HepG2 (cell line): Measurements from ENCODE around the gene ALDH16A1. TPM values are rescaled to one million over a fixed set of nuclear protein-coding genes. Genes with fewer than 3 reads are reported as not detected.

Source experiments
- ATAC-seq: fragments of 200-7000 bp; cut with Tn5 transposase; 3 replicates; pipeline ENCODE4 v1.9.1; 2020; ENCODE audit warnings: mild to moderate bottlenecking, moderate library complexity
- BruUV-seq: library from RNA; stranded (reverse); fragments of 400-500 nt; replicated peaks from 2 replicates; lab custom pipeline; 2021; lab: Mats Ljungman, UMichigan
- CTCF ChIA-PET: fragments of 300-600 bp; formaldehyde crosslinking; extraction: SDS; loops from one replicate; lab custom pipeline; 2021; ENCODE audit warnings: low total read pairs, inconsistent platforms, low intra/inter-chr PET ratio; lab: Yijun Ruan, JAX
- POLR2A ChIA-PET: fragments of 350-600 bp; sonication (Branson Sonifier 250); formaldehyde crosslinking; loops from one replicate; lab custom pipeline; 2020; ENCODE audit warnings: antibody characterized with exemption, inconsistent platforms; lab: Yijun Ruan, JAX
- DNase-seq: peaks from one replicate; pipeline ENCODE4 v3.0.0-alpha.2; 2015; ENCODE audit warnings: low spot score
- FAIRE-seq: peaks from 3 replicates; lab custom pipeline; 2011; peaks lifted over from hg19 to GRCh38; lab: Jason Lieb, UNC
- H2AFZ ChIP-seq: one replicate; pipeline ENCODE4 v1.6.1; 2011; ENCODE audit warnings: low read length, inconsistent platforms
- H3K27ac ChIP-seq: fragments of 300-600 bp; 3 replicates; pipeline ENCODE4 v1.8.0; 2011; ENCODE audit warnings: mixed run types, mild to moderate bottlenecking, mixed read lengths, low read length, inconsistent platforms; ENCODE audit not compliant: insufficient read depth; ENCODE audit errors: extremely low read length
- H3K27me3 ChIP-seq, 2 experiments: fragments of 200-600 bp in 1 of 2; 2 replicates in 1 of 2; 3 replicates in 1 of 2; pipeline versions ENCODE4 v1.6.0 to v1.8.0; 2011; ENCODE audit warnings: low read length in 2 of 2, mild to moderate bottlenecking in 2 of 2, moderate library complexity in 2 of 2, inconsistent platforms in 1 of 2; ENCODE audit not compliant: insufficient read depth in 2 of 2, control insufficient read depth in 1 of 2
- H3K36me3 ChIP-seq, 2 experiments: fragments of 200-600 bp in 1 of 2; replicated peaks in 1 of 2; 2 replicates in 1 of 2; 3 replicates in 1 of 2; pipeline versions ENCODE4 v1.5.1 to v1.8.0; 2011; ENCODE audit warnings: low read length in 2 of 2, inconsistent platforms in 1 of 2; ENCODE audit not compliant: insufficient read depth in 2 of 2, control insufficient read depth in 1 of 2
- H3K4me1 ChIP-seq: 2 replicates; pipeline ENCODE4 v1.5.1; 2012; ENCODE audit warnings: low read length, inconsistent platforms; ENCODE audit not compliant: insufficient read depth
- H3K4me2 ChIP-seq: 2 replicates; pipeline ENCODE4 v1.6.0; 2011; ENCODE audit warnings: low read depth, low read length, inconsistent platforms
- H3K4me3 ChIP-seq, 3 experiments: fragments of 200-600 bp in 1 of 3; sonication (generic), shearing (Covaris generic) in 1 of 3; replicated peaks in 1 of 3; 2 replicates each; pipeline ENCODE4 v1.5.1; 2011 to 2016; ENCODE audit warnings: low read length in 3 of 3, inconsistent platforms in 2 of 3, low read depth in 2 of 3, mild to moderate bottlenecking in 2 of 3, control low read depth in 1 of 3, mixed read lengths in 1 of 3; ENCODE audit not compliant: insufficient read depth in 1 of 3
- H3K79me2 ChIP-seq: one replicate; pipeline ENCODE4 v1.6.1; 2011; ENCODE audit warnings: low read length, inconsistent platforms; ENCODE audit not compliant: insufficient read depth
- H3K9ac ChIP-seq: 2 replicates; pipeline ENCODE4 v1.6.0; 2011; ENCODE audit warnings: mild to moderate bottlenecking, low read depth, low read length, inconsistent platforms; ENCODE audit not compliant: insufficient read depth
- H3K9me3 ChIP-seq: 2 replicates; pipeline ENCODE4 v1.5.1; 2012; ENCODE audit warnings: mild to moderate bottlenecking, low read length
- H4K20me1 ChIP-seq: 2 replicates; pipeline ENCODE4 v1.6.0; 2011; ENCODE audit warnings: inconsistent platforms, mild to moderate bottlenecking, low read length, moderate library complexity; ENCODE audit not compliant: insufficient read depth
- ARNT2 ChIP-seq: sonication (generic); formaldehyde crosslinking; IDR thresholded peaks from 2 replicates; pipeline ENCODE4 v1.8.0; 2022; ENCODE audit warnings: mild to moderate bottlenecking, low read depth, missing genetic modification reagents, moderate library complexity
- BRD4 ChIP-seq: sonication (generic); formaldehyde crosslinking; IDR thresholded peaks from 2 replicates; pipeline ENCODE4 v1.4.0; 2020; ENCODE audit warnings: missing genetic modification reagents
- CBFB ChIP-seq: sonication (generic); formaldehyde crosslinking; IDR thresholded peaks from 2 replicates; pipeline ENCODE4 v1.4.0; 2020; ENCODE audit warnings: missing genetic modification reagents
- ELF4 ChIP-seq: sonication (generic); formaldehyde crosslinking; IDR thresholded peaks from 2 replicates; pipeline ENCODE4 v1.5.0; 2020; ENCODE audit warnings: missing genetic modification reagents, mild to moderate bottlenecking, moderate library complexity, borderline replicate concordance
- HOXD1 ChIP-seq: sonication (generic); formaldehyde crosslinking; IDR thresholded peaks from 2 replicates; pipeline ENCODE4 v1.5.0; 2020; ENCODE audit warnings: missing genetic modification reagents
- KDM2A ChIP-seq: sonication (generic); formaldehyde crosslinking; IDR thresholded peaks from 2 replicates; pipeline ENCODE4 v1.4.0; 2020; ENCODE audit warnings: low read depth, missing genetic modification reagents, borderline replicate concordance
- MZF1 ChIP-seq: sonication (generic); formaldehyde crosslinking; IDR thresholded peaks from 2 replicates; pipeline ENCODE4 v1.8.1; 2023; ENCODE audit warnings: mild to moderate bottlenecking, missing genetic modification reagents, borderline replicate concordance
- RBM22 ChIP-seq: fragments of 200-400 bp; formaldehyde crosslinking; optimal IDR thresholded peaks from 2 replicates; pipeline ENCODE3; 2017; ENCODE audit warnings: mild to moderate bottlenecking, low read length, moderate library complexity
- SALL2 ChIP-seq: sonication (generic); formaldehyde crosslinking; IDR thresholded peaks from 2 replicates; pipeline ENCODE4 v1.8.1; 2023; ENCODE audit warnings: mild to moderate bottlenecking, missing genetic modification reagents, inconsistent platforms
- SNAPC2 ChIP-seq: sonication (generic); formaldehyde crosslinking; IDR thresholded peaks from 2 replicates; pipeline ENCODE4 v1.8.1; 2022; ENCODE audit warnings: mild to moderate bottlenecking, missing genetic modification reagents
- TBP ChIP-seq: sonication (generic); formaldehyde crosslinking; IDR thresholded peaks from 2 replicates; pipeline ENCODE4 v1.5.0; 2020; ENCODE audit warnings: missing genetic modification reagents
- ZMAT3 ChIP-seq: sonication (generic); formaldehyde crosslinking; conservative IDR thresholded peaks from 2 replicates; pipeline ENCODE4 v1.7.0; 2021; ENCODE audit warnings: missing genetic modification reagents
- WGBS: methylation state at CpG from one replicate; pipeline ENCODE4 v1.1.6; 2017; ENCODE audit warnings: low lambda C conversion rate; 5-methylcytosine and 5-hydroxymethylcytosine counted together
- in situ Hi-C: cut with HindIII; loops from 2 replicates; pipeline ENCODE4 v1.10.0; 2017; ENCODE audit warnings: low pct_unique_long_range_greater_than_20kb; ENCODE audit not compliant: extremely low pct_ligation_motif_present
- intact Hi-C: fragments of 100-400 bp; cut with micrococcal nuclease; formaldehyde crosslinking; loops from one replicate; pipeline ENCODE4 v1.10.0; 2022; ENCODE audit not compliant: unreplicated experiment
- polyA plus RNA-seq, 8 experiments: library from polyadenylated mRNA; depleted of rRNA in 3 of 8; stranded (reverse) in 7 of 8; unstranded in 1 of 8; fragments of >200 nt; fragmentation: Illumina TruSeq in 4 of 8; extraction: Trizol in 4 of 8; gene quantifications; 2 replicates each; pipeline versions ENCODE4 v1.2.1 to v1.2.3, GENCODE V29; 2011 to 2016; ENCODE audit warnings: low read depth in 4 of 8, missing spikeins in 1 of 8, mixed read lengths in 1 of 8; ENCODE audit not compliant: insufficient read depth in 1 of 8
- total RNA-seq, 5 experiments: library from RNA; depleted of rRNA; stranded (reverse); fragments of >200 nt; fragmentation: Illumina TruSeq; extraction: Trizol; gene quantifications; 2 replicates each; pipeline ENCODE4 v1.2.3, GENCODE V29; 2016; ENCODE audit warnings: low read depth in 1 of 5
- TF ChIP-seq, protein P1 (sequence below): sonication (generic); formaldehyde crosslinking; IDR thresholded peaks from 2 replicates; pipeline ENCODE4 v1.5.1; 2020; ENCODE audit warnings: missing genetic modification reagents, mild to moderate bottlenecking, borderline replicate concordance
- TF ChIP-seq, protein P2 (sequence below): sonication (generic); formaldehyde crosslinking; IDR thresholded peaks from 2 replicates; pipeline ENCODE4 v1.8.1; 2023; ENCODE audit warnings: mild to moderate bottlenecking, moderate library complexity, missing genetic modification reagents
- TF ChIP-seq, protein P3 (sequence below): sonication (generic); formaldehyde crosslinking; IDR thresholded peaks from 2 replicates; pipeline ENCODE4 v1.4.0; 2020; ENCODE audit warnings: missing genetic modification reagents
- TF ChIP-seq, protein P4 (sequence below): sonication (generic); formaldehyde crosslinking; IDR thresholded peaks from 2 replicates; pipeline ENCODE4 v1.4.0; 2020; ENCODE audit warnings: missing genetic modification reagents, borderline replicate concordance
- TF ChIP-seq, protein P5 (sequence below): sonication (generic); formaldehyde crosslinking; conservative IDR thresholded peaks from 2 replicates; pipeline ENCODE4 v1.4.0; 2020; ENCODE audit warnings: missing genetic modification reagents

ALDH16A1 gene
- total and polyA plus RNA-seq, 2 of the 13 experiments (the other 11 are each of a cell fraction or from before 2014, with no cell fraction given): 8.4 to 34.9 TPM

DNA sequence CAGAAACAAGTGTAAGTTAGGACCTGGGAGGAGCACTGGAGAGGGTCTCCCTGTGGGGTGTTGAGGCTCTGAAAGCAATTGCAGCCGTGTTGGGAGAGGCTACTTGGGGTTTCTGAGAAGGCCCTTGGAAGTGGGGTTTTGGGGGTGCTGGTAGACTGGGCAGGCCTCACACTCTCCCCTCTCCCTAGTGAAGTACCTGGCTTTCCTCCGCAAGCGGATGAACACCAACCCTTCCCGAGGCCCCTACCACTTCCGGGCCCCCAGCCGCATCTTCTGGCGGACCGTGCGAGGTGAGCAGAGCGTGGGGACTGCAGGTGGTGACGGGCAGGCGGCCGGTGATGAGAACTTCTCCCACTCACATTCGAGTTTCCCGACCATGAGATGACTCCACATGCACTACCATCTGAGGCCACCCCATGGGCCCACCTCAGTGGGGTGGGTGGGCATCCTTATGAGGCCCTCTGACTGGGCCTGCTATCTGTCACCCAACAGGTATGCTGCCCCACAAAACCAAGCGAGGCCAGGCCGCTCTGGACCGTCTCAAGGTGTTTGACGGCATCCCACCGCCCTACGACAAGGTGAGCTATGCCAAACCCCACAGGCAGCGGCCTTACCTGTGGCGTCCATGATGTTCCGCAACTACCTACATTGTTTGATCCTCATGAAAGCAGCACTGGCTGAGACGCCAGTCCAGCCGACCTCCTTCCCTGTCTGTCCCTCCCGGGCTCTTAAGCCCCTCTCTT, 37.4 kb downstream of the ALDH16A1 start:
- in situ Hi-C loops: no loop called here
- Histone ChIP-seq H3K27me3 (peaks cover 0 to 3% of the 10 kb centered on the region in 2 experiments; a peak in 1 of 5 replicates), H3K27ac (peak overlapping the region; percentile 87), H3K79me2 (peaks cover 40% of the 10 kb centered on the region), H3K9ac (peak overlapping the region; percentile 100), H3K4me2 (peak overlapping the region; percentile 90), H4K20me1 (peaks cover 45% of the 10 kb centered on the region), H2AFZ (no peak overlapping the region), H3K4me1 (peaks cover 36% of the 10 kb centered on the region), H3K36me3 (peaks cover 19 to 40% of the 10 kb centered on the region in 2 experiments), H3K9me3 (no peaks in the 10 kb centered on the region), H3K4me3 (peak overlapping the region in 2 of 3 experiments; percentile 93 to 98; a peak in 3 of 6 replicates)
- WGBS: 88% methylated on average over 18 of the region's 27 CpGs
- intact Hi-C loops: no loop called here
- BruUV-seq: no TSS peak
- no peak for ATAC-seq
- FAIRE-seq: no peak
- POLR2A ChIA-PET: interaction anchor here (2.9 kb wide), 1 partner anchor 12 kb away, joined by 14 read pairs; no protein-coding TSS in a partner anchor
- no peak for DNase-seq
- CTCF ChIA-PET: no interaction called here
- TF ChIP-seq SNAPC2 (CRISPR knock-in tag) (no peak), BRD4 (no peak), KDM2A (CRISPR knock-in tag) (no peak), RBM22 (peak; percentile 80), ELF4 (CRISPR knock-in tag) (no peak), TBP (CRISPR knock-in tag) (no peak), HOXD1 (CRISPR knock-in tag) (no peak), CBFB (no peak), ARNT2 (CRISPR knock-in tag) (no peak), ZMAT3 (no peak), MZF1 (CRISPR knock-in tag) (no peak), SALL2 (CRISPR knock-in tag) (no peak)
- TF ChIP-seq, protein P1, sequence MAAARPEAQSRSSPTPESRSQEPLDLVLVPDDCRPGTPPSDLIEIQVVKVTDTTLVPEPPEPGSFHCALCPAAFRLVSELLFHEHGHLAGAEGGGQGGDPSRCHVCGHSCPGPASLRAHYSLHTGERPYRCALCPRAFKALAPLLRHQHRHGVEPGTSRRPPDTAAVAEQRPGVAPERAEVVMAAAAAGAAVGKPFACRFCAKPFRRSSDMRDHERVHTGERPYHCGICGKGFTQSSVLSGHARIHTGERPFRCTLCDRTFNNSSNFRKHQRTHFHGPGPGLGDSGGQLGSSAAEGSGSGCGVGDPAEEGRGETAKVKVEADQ: 0 out of 2 replicates have a peak, but pooled peaks have one; percentile 28
- TF ChIP-seq, protein P2, sequence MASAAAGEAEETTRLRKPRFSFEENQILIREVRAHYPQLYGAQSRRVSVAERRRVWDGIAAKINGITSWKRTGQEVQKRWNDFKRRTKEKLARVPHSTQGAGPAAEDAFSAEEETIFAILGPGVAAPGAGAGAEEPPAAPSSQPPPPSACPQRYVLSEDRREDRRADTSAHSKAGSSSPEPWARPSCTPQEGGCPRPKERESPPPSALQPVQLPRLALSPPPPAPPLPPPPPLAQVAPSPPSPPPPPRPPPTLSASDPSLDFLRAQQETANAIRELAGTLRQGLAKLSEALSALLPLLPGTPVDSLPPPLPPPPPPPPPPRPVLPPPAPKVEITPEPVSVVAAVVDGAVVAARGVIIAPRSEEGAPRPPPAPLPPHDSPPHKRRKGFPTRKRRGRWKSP: no peak
- TF ChIP-seq, protein P3, sequence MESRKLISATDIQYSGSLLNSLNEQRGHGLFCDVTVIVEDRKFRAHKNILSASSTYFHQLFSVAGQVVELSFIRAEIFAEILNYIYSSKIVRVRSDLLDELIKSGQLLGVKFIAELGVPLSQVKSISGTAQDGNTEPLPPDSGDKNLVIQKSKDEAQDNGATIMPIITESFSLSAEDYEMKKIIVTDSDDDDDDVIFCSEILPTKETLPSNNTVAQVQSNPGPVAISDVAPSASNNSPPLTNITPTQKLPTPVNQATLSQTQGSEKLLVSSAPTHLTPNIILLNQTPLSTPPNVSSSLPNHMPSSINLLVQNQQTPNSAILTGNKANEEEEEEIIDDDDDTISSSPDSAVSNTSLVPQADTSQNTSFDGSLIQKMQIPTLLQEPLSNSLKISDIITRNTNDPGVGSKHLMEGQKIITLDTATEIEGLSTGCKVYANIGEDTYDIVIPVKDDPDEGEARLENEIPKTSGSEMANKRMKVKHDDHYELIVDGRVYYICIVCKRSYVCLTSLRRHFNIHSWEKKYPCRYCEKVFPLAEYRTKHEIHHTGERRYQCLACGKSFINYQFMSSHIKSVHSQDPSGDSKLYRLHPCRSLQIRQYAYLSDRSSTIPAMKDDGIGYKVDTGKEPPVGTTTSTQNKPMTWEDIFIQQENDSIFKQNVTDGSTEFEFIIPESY (CRISPR knock-in tag): peak; percentile 12; the same call in 1 of the 2 replicates
- TF ChIP-seq, protein P4, sequence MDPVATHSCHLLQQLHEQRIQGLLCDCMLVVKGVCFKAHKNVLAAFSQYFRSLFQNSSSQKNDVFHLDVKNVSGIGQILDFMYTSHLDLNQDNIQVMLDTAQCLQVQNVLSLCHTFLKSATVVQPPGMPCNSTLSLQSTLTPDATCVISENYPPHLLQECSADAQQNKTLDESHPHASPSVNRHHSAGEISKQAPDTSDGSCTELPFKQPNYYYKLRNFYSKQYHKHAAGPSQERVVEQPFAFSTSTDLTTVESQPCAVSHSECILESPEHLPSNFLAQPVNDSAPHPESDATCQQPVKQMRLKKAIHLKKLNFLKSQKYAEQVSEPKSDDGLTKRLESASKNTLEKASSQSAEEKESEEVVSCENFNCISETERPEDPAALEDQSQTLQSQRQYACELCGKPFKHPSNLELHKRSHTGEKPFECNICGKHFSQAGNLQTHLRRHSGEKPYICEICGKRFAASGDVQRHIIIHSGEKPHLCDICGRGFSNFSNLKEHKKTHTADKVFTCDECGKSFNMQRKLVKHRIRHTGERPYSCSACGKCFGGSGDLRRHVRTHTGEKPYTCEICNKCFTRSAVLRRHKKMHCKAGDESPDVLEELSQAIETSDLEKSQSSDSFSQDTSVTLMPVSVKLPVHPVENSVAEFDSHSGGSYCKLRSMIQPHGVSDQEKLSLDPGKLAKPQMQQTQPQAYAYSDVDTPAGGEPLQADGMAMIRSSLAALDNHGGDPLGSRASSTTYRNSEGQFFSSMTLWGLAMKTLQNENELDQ: no peak
- TF ChIP-seq, protein P5, sequence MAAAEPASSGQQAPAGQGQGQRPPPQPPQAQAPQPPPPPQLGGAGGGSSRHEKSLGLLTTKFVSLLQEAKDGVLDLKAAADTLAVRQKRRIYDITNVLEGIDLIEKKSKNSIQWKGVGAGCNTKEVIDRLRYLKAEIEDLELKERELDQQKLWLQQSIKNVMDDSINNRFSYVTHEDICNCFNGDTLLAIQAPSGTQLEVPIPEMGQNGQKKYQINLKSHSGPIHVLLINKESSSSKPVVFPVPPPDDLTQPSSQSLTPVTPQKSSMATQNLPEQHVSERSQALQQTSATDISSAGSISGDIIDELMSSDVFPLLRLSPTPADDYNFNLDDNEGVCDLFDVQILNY (CRISPR knock-in tag): no peak
